ENCODE data around the gene GLMN. TPM values are rescaled to one million over a fixed set of nuclear protein-coding genes. Genes with fewer than 3 reads are reported as not detected.
"Not testable (repeated sequence)": the region's sequence is repeated elsewhere in the genome, so short reads cannot be mapped to it uniquely, and the experiment has no call there.

The GLMN gene
- total RNA-seq, 2 donors from 2014 or later = 22.7 to 29.6 TPM

DNA sequence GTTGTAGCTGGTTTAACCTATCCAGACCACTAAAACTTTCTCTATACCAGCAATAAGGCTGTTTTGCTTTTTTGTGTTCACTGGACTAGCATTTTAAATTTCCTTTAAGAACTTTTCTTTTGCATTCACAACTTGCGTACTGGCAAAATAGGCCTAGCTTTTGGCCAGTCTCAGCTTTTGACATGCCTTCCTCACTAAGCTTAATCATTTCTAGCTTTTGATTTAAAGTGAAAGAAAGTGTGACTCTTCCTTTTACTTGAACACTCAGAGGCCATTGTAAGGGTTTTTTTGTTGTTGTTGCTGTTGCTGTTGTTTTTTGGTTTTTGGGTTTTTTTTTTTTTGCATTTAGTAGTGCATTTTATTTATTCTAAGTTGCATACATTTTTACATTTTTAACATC, 15.2 kb upstream of the GLMN start:
- ATAC-seq = peak in 1 of 2 donors; percentile 46
- H3K9me3 Mint-ChIP-seq = no peaks in the 10 kb centered on the region
- peak overlapping the region; percentile 45 to 72 for H3K27ac Mint-ChIP-seq
- peaks cover 7 to 35% of the 10 kb centered on the region in 2 donors for H3K36me3 Mint-ChIP-seq
- DNase-seq (ENCODE audit: low spot score in 2 of 2) = no peak

DNA sequence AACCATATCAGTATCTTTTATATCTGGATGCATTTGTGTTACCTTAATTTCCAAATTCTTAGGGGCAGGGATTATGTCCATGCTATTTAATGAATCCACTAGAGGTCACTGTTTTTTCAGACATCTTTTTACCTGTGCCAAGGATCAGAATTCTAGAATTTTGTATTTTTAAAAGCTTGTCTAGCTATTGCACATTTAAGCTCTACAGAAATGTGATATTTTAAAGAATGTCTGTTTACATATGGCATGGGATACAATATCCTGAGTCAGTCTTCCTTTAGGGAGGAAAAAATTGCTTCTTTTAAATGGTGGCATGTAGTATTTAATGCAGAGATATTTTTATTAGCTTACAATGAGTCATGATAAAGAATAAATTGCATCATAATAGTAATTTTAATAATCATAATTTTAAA, 11.4 kb upstream of the GLMN start:
- no peaks in the 10 kb centered on the region for H3K9me3 Mint-ChIP-seq
- ATAC-seq = peak; percentile 43 to 55

DNA sequence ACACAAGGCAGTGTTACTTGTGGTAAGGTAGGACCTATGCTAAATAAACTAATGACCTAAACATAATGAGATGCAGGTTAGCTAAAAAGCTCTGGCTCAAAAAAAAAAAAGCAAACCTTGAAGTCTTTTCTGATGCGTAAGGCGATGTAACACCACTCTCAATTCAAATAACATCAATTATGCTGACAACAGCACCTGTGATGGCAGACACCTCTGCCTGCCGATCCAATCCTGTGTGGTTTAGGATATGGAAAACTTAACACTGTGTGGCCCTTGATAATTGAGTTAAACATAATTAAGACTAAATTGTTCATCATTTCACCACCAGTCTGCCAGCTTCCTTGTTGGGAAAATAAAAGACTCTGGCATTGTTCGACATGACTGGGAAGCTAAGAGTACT, 9.2 kb upstream of the GLMN start:
- Mint-ChIP-seq H3K9me3 (no peaks in the 10 kb centered on the region), H3K27ac (no peak overlapping the region), H3K36me3 (peaks cover 13 to 18% of the 10 kb centered on the region in 2 donors)
- ATAC-seq (no peak), DNase-seq (ENCODE audit: low spot score in 2 of 2) (no peak)

More for the DNA sequence above, 11.4 kb upstream of the GLMN start:
- H3K36me3 Mint-ChIP-seq = peaks cover 7 to 23% of the 10 kb centered on the region in 2 donors
- no peak for DNase-seq (ENCODE audit: low spot score in 2 of 2)
- no peak overlapping the region for H3K27ac Mint-ChIP-seq

DNA sequence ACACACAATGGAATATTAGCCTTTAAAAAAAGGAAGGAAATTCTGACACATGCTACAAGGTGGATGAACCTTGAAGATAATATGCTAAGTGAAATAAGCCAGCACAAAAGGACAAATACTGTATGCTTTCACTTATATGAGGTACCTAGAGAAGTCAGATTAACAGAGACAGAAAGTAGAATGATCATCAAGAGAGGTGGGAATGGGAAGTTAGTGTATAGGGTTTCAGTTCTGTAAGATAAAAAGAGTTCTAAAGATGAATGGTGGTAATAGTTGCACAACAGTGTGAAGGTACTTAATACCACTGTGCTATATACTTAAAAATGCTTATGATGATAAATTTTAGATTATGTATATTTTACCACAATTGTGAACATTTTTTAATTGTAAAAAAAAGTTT, 7.2 kb upstream of the GLMN start:
- Mint-ChIP-seq H3K36me3 (peaks cover 5 to 7% of the 10 kb centered on the region in 2 donors), H3K9me3 (no peaks in the 10 kb centered on the region), H3K27ac (no peak overlapping the region)
- ATAC-seq (peak; percentile 33 to 62), DNase-seq (ENCODE audit: low spot score in 2 of 2) (no peak)

DNA sequence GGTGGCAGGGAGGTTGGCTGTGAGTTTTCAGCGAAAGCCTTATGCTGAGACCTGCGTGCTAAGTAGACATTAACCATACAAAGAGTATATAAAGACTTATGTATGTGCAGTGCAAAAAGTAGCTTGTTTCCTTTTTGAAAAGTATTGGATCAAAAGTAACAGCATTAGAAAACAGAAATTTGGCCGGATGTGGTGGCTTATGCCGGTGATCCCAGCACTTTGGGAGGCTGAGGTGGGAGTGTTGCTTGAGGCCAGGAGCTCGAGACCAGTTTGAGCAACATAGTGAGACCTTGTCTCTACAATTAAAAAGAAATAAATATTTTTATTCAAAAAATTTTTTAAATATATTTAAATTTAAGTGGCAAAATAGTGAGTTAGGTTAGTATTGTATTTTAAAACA, 2.2 kb upstream of the GLMN start:
- Mint-ChIP-seq H3K27ac (no peak overlapping the region), H3K9me3 (peaks cover 0 to 5% of the 10 kb centered on the region in 2 donors), H3K36me3 (peaks cover 30 to 32% of the 10 kb centered on the region in 2 donors)
- DNase-seq (ENCODE audit: low spot score in 2 of 2) = no peak
- ATAC-seq = no peak

DNA sequence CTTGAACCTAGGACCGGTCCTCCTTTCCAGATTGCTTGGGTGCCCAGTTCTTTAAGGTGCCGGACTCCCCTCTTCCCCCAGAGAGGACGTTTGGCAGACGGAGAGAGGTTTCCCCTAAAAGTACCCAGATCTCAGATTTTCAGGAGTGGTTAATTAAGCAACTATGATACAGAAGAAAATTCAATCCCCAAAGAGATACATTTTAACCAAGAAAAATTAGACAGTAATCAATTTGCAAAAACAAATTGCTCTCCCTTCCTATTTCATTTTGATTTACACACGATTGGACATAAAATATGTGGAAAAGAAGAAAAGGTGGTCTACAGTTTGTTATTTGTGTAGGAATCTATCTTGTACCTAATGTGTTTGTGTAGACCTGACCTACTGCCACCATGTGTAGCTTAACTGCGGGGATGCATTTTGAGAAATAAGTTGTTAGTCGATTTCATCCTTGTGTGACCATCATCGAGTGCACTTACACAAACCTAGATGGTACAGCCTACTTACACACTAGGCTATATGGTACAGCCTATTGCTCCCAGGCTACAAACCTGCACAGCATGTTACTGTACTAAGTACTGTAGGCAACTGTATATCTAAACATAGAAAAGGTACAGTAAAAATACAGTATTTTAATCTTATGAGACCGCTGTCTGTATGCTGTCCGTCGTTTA, 827 bp upstream of the GLMN start:
- H3K27ac Mint-ChIP-seq = peak overlapping the region; percentile 96 to 97
- DNase-seq (ENCODE audit: low spot score in 2 of 2) (no peak), ATAC-seq (no peak)
- peaks cover 37 to 41% of the 10 kb centered on the region in 2 donors for H3K36me3 Mint-ChIP-seq
- H3K9me3 Mint-ChIP-seq = peaks cover 0 to 6% of the 10 kb centered on the region in 2 donors

DNA sequence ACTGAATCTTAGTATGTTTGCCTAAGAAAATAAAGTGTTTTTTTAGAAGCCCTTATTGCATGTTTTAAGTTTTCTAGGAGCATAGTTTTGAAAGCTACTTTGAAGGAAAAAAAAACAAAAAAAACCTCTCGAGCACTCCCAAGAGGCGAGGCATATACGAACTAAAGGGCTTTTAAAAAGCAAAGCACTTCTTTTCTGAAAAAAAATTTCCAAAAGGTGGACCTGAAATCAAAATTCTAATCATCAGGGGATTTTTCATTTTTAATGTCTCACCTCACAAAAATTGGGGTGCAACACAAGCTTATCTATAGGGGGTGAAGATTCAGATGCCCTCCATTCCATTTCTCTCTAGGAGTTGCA, 594 bp downstream of the GLMN start:
- H3K9me3 Mint-ChIP-seq = peaks cover 0 to 6% of the 10 kb centered on the region in 2 donors
- peak overlapping the region; percentile 96 to 97 for H3K27ac Mint-ChIP-seq
- no peak for DNase-seq (ENCODE audit: low spot score in 2 of 2)
- H3K36me3 Mint-ChIP-seq = peaks cover 40 to 44% of the 10 kb centered on the region in 2 donors
- ATAC-seq = no peak

DNA sequence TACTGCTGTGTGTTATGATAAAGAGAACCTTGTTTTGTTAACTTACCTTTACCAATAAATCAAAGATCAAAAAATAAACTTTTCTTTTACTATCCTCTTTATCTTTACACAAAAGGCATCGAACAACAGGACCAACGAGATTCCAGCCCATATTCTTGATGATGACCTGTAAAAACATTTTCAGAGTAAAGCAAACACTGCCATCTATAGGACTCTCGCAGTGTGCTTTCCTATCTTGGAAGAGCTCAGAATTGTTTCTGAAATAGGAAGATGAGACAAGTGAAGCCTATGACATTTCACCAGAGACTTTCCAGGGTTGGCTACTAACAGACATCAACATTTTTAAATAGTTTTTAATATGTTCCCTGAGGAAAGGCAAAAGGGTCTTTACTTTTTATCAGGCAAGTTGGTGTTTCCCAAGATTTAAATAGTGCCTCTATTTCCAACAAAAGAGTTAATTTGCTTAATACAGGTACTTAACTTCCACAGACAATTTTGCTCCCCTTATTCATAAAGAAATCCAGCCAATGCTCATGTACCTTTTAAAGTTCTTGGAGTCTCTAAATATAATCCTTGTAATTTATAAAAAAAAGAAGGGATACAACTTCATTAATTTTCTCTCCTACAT, 7.3 kb downstream of the GLMN start:
- Mint-ChIP-seq H3K36me3 (peaks cover 19 to 33% of the 10 kb centered on the region in 2 donors), H3K27ac (no peak overlapping the region), H3K9me3 (peaks cover 0 to 5% of the 10 kb centered on the region in 2 donors)
- ATAC-seq (no peak), DNase-seq (ENCODE audit: low spot score in 2 of 2) (no peak)

DNA sequence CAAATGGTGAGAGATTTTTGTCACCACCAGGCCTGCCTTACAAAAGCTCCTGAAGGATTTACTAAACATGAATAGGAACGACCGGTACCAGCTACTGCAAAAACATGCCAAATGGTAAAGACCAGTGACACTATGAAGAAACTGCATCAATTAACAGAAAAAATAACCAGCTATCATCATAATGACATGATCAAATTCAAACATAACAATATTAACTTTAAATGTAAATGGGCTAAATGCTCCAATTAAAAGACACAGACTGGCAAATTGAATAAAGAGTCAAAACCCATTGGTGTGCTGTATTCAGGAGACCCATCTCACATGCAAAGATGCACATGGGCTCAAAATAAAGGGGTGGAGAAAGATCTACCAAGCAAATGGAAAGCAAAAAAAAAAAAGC, 17.4 kb downstream of the GLMN start:
- peaks cover 53 to 76% of the 10 kb centered on the region in 2 donors for H3K36me3 Mint-ChIP-seq
- not testable (repeated sequence) for DNase-seq (ENCODE audit: low spot score in 2 of 2); ATAC-seq; H3K9me3 Mint-ChIP-seq; H3K27ac Mint-ChIP-seq

DNA sequence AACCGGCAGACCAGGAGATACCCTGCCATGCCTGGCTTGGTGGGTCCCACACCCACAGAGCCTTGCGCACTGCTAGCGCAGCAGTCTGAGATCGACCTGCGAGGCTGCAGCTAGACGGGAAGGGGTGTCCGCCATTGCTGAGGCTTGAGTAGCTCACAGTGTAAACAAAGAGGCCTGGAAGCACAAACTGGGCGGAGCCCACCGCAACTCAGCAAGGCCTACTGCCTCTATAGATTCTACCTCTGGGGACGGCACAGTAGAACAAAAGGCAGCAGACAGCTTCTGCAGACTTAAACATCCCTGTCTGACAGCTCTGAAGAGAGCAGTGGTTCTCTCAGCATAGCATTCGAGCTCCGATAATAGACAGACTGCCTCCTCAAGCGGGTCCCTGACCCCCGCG, 19.0 kb downstream of the GLMN start:
- not testable (repeated sequence) for H3K27ac Mint-ChIP-seq; ATAC-seq; DNase-seq (ENCODE audit: low spot score in 2 of 2); H3K9me3 Mint-ChIP-seq
- peaks cover 65 to 75% of the 10 kb centered on the region in 2 donors for H3K36me3 Mint-ChIP-seq

DNA sequence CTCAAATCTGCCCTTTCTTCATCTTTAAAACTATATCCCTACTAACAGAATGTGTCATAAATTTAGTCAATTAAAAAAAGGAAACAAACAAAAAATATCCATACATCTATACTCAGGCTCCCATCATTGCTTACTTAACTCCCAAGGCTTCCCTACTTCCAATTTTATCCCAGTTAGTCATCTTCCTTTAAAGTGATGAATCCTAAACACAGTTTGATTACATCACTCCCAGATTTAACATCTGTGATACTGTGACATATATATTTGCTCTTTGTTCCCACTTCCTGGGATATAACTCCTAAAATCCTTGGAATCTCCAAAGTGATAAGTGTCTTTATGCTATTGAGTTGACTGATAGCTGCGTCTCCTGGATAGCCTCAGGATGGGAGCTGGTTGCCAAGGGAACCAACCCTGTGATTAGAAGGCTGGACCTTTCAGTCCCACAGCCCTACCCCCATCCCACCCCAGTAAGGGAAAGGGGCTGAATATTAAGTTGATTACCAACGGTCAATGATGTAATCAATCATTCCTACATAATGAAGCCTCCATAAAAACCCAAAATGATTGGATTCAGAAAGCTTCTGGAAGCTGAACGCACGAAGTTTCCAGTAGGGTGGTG, 21.6 kb downstream of the GLMN start:
- Mint-ChIP-seq H3K27ac (no peak overlapping the region), H3K9me3 (no peaks in the 10 kb centered on the region)
- no peak for DNase-seq (ENCODE audit: low spot score in 2 of 2)

DNA sequence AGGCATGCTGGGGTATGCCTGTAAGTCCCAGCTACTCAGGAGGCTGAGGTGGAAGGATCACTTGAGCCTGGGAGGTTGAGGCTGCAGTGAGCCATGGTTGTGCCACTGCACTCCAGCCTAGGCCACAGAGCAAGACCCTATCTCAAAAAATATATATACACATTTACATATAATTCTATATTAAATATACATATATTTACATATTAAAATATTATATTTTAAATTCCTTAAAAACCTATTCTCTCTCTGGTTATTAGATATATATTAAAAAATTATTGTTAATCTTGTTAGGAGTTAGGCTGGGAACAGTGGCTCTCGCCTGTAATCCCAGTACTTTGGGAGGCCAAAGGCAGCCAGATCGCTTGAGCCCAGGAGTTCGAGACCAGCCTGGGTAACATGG, 22.7 kb downstream of the GLMN start:
- H3K27ac Mint-ChIP-seq = peak overlapping the region in 1 of 2 donors; percentile 2
- DNase-seq (ENCODE audit: low spot score in 2 of 2) = no peak
- H3K9me3 Mint-ChIP-seq = no peaks in the 10 kb centered on the region
- ATAC-seq = no peak
- H3K36me3 Mint-ChIP-seq = peaks cover 39 to 56% of the 10 kb centered on the region in 2 donors

More for the DNA sequence above, 21.6 kb downstream of the GLMN start:
- no peak for ATAC-seq
- peaks cover 48 to 67% of the 10 kb centered on the region in 2 donors for H3K36me3 Mint-ChIP-seq

DNA sequence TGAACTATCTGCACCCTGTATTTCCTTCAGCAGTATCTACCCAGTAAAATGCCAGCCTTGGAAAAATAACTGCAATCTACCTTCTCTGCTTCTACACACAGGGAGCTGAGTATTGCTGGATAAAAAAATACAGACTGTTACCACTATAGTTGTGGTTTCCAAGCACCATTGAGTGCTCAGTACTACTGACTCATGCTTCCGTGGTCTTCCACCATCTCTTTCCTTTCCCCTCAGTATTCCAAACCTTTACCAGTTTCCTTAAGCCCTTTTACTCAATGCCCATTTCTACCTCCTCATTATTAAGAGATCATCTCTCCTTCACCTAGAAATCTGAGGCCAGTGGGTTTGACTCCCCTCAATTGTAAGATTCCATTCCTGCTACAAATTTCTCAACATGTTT, 23.8 kb downstream of the GLMN start:
- DNase-seq (ENCODE audit: low spot score in 2 of 2) (no peak), ATAC-seq (peak in 1 of 2 donors; percentile 44)
- H3K9me3 Mint-ChIP-seq = no peaks in the 10 kb centered on the region
- H3K36me3 Mint-ChIP-seq = peaks cover 29 to 44% of the 10 kb centered on the region in 2 donors
- peak overlapping the region; percentile 2 to 10 for H3K27ac Mint-ChIP-seq

DNA sequence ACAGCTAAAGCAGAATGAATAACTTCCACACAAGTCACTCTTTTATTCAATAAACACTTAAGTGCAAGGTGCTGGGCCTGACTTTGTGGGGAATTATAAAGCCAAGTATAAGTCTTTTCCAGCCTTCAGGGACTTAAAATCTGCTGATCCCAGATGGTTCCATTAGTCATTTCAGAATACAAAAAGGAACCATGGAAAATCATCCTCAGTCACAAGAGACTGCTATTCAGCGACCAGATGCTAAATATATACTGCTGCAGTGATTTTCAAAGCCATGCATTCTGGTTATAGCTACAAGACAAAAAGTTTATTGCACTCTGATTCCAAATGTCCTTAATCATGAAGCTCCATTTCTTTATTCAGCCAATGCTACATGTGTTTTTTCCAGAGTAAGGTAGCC, 25.7 kb downstream of the GLMN start:
- Mint-ChIP-seq H3K36me3 (peaks cover 20 to 34% of the 10 kb centered on the region in 2 donors), H3K9me3 (no peaks in the 10 kb centered on the region), H3K27ac (no peak overlapping the region)
- DNase-seq (ENCODE audit: low spot score in 2 of 2) (no peak), ATAC-seq (no peak)

DNA sequence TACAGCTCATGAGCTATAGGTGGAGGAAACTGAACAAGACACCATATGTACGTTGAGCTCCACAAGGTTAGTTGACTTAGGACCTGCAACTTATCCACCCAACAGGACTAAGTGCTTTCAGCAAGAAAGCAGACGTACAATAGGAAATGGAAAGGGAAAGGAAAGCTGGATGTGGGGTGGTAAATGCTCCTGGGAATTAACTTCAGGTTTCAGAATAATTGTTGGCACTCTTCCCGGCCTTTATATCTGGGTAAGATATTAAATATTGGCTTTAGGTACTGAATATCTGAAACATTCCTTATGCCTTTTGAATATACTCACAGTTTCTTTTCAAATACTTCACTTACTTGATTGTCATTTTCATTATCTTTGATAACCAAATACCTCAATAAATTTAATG, 36.3 kb downstream of the GLMN start:
- Mint-ChIP-seq H3K36me3 (peaks cover 4 to 39% of the 10 kb centered on the region in 2 donors), H3K27ac (no peak overlapping the region), H3K9me3 (no peaks in the 10 kb centered on the region)
- no peak for DNase-seq (ENCODE audit: low spot score in 2 of 2)
- no peak for ATAC-seq

DNA sequence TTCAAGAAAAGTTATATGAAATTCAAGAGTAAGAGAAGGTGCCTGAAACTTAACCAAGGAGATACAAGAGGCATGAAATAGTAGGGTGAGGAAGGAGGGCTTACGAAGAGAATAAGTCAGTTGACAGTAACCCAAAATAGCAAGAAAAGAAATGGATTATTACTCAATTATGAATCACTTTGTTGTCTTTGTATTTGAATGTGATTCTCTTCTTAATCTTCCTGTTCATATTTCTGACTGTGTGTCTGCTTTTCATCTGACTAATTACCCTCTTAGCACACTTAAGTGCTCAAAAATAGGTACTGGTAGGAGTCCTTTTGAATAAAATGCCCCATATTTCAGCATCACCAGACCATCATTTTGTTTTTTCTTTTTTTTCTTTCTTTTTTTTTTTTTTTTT, 39.4 kb downstream of the GLMN start:
- no peak for ATAC-seq
- Mint-ChIP-seq H3K27ac (peak overlapping the region in 1 of 2 donors; percentile 32), H3K9me3 (peaks cover 11 to 14% of the 10 kb centered on the region in 2 donors), H3K36me3 (peaks cover 35 to 71% of the 10 kb centered on the region in 2 donors)
- DNase-seq (ENCODE audit: low spot score in 2 of 2) = no peak

DNA sequence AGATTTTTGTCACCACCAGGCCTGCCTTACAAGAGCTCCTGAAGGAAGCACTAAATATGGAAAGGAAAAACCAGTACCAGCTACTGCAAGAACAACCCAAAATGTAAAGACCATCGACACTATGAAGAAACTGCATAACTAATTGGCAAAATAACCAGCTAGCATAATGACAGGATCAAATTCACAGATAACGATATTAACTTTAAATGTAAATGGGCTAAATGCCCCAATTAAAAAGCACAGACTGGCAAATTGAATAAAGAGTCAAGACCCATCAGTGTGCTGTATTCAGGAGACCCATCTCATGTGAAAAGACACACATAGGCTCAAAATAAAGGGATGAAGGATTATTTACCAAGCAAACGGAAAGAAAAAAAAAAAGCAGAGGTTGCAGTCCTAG, 44.1 kb downstream of the GLMN start:
- DNase-seq (ENCODE audit: low spot score in 2 of 2); H3K27ac Mint-ChIP-seq; ATAC-seq: not testable (repeated sequence)
- Mint-ChIP-seq H3K9me3 (peaks cover 17 to 24% of the 10 kb centered on the region in 2 donors), H3K36me3 (peaks cover 49 to 63% of the 10 kb centered on the region in 2 donors)
